GDM1 (cell line): ENCODE measurements around the gene POMT2.

Experiments
- DNase-seq: peaks from one replicate; lab custom pipeline; 2025; lab: John Stamatoyannopoulos, UW

Gene POMT2

DNA sequence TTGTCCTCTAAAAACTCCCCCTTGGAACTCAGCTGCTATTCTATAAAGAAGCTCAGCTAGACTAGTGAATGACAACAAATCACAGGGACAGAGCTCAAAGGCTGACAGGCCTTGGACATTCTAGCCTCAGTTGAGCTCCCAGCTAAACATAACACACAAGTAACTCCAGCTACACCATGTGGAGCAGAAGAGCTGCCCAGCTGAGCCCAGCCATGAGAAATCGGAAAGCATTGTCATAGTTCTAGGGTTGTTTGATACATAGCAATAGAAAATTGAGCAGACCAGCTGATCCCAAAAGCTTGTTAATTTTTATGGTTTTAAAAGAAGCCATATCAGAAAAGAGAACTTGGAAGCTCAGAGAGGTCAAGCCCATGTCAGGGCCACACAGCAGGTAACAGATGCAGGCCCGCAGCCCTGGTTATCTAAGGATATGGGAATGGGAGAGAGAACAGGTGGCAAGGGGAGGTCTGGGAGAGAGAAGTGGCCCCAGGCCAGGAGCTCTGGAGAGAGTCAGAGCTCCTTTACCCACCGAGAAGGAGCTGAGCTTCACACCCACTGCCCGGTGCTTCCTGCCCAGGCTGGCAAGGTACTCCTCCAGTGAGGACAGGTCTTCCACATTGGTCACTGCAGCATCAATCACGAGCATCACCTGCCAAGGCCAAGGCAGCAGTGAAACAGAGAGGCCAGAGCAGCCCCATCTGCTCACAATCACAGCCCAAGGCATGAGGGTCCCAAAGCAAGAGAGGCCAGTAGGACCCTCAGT lies 52.6 kb downstream of the POMT2 start:
- no peak for DNase-seq

DNA sequence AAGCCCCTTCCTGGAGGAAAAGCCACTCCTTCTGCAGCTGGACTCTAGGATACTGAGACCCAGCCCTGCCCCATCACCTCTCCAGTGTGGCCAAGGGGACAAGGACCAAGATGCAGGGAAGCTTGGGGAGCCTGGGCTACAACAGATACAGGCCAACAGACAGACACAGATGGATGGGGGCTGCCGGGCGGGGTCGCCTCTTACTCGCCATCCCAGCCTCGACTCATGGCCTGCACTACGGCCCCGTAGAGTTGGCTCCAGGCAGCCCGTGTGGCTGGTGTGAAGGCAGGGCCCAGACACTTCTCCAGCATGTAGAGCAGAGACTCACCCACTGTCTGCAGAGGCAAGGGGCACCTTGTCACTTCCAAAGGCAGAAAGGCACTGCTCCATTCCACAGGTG lies 54.3 kb downstream of the POMT2 start:
- no peak for DNase-seq

DNA sequence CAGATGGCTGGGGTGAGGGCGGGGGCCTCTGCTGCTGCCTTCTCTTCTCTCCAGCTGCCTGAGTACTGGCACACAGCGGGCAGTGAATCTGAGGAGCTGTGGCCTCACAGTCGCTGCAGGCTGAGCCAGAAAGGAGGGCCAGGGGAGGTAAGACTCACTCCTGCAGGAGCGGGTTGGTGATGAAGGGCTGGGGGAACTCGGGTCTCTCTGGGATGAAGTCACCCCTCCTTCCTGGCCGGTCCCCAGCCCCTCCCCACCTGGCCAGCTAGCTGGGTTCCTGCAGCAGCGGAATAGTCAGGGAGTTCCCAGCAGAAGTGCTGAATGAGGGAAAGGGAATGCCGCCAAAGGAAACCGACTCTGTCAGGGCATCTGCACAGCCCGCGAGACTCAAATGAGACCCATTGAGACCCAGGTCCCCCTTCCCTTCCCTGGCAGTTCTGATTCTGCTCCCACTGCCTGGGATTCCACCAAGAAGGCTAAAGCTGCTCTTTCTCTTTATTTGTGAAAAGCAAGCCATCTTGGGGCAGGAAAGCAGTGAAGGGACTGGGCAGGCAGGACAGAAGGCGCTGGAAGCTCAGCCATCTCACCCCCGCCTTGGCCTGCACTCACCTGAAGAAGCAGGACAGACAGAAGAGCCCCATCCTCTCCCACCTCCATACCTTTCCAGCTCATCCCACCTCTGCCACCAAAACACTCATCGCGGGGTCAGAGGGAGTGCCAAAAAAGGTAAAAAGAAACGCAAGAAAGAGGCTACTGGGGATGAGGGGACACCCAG lies 54.9 kb downstream of the POMT2 start:
- DNase-seq, result no peak

DNA sequence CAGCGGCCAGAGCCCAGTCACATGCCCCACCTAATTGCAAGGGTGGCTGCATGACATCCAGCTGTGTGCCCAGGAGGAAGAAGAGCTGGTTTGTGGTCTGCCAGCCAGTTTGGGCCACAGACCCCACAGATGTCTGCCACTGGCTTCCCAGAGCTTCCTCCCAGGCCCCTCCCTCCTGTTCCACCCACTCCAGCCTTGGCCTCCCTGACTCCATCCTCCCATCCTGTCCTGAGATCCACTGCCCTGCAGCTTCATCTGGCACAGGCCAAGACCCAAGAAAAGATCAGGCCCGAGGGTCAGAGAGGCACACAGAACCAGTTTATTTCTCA lies 55.5 kb downstream of the POMT2 start:
- no peak for DNase-seq

DNA sequence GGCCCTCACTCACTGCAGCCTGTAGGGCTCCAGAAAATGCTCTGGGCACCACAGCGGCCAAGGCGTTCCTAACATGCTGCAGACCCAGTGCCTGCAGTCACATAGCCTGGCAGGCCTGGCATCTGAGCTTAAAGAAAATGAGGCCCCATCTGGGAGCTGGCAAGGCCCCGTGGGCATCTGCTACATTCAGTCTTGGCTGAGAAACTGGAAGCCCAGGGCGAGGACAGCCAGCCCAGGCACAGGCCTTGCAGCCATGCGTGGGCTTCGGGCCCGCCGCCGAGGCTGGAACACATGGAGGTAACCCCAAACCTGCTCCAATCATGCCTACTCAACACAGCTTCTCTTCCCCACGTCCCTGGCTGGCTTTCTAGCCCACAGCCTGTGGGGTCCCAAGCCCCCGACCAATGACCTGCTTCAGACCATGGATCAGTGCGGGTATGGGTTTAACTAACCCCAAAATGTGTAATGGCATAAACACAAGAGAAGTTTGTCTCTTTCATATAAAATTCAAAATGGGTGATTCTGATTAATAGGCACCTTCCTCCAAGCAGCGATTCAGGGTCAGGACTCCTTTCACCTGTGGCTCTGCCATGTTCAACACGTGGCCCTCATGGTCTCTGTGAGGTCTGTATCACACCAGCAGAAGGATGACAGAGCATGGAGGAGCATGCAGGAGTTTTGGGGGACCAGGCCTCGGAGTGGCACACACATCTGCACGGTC lies 56.1 kb downstream of the POMT2 start:
- no peak for DNase-seq

DNA sequence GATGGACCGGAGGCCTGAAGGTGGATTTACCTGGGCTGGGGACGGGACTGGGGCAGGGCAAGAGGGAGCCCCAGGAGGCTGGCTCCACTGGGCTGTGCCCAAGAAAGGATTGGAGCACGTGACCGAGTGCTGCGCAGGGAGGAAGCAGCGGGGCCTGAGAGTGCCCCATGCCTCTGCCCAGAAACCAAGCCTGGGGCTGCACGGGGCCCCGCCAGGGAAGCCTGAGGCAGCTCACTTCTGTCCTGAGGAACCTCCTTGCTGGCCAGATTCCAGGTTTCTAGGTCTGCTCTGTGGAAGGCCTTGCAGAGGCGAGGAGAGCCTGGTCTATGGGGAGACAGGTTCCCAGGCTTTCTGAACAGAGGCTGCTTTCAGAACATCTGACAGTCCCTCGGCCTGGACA lies 60.1 kb downstream of the POMT2 start:
- DNase-seq, result no peak

DNA sequence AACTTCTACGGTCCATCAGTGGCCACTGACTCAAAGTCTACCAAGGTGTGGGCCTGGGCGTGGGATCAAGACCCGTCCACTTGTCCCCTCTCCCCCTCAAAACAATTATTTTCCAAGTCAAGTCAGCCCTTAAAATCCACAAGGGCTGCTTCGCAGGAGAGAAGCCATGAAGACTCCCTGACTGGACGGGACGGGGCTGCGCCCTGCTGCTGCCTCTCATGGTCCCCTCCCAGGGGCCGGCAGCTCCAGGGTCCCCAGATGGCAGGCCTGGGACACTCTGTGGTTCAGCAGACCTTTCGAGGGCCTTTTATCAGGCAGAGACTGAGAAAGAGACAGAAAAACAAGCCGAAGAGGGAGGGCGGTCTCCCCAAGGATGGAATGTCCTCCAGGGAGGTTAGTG lies 60.5 kb downstream of the POMT2 start:
- DNase-seq, result no peak

DNA sequence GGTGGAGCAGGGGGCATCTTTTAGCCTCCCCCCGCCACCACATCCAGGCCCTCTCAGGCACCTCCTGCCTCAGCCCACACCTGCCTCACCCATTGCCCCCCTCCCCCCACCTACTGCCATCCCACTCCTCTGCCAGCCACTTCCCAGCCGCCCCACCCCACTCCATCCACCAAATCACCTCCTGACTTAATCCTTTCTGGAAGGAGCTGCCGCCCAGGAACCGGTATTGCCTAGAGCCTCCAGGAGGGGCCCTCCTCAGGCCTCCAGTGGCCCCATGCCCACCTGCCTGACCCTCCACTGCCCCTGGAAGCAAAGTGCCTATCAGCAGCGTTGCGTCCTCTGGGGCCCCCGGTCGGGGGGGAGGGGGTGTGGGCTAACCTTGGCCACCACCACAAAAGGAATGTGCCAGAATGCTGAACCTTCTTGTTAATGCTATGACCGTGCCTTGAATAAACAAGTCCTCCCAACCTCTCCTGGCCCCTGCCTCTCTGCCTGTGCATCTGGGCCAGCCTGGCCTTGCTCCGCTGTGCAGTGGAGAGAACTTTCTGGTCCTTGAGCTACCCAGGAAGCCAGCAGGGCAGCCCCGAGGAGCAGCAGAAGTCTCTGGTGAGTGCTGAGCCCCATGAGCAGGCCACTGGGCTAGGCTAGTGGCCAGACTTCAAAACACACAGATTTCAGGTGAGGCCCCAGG lies 61.5 kb downstream of the POMT2 start:
- no peak for DNase-seq

DNA sequence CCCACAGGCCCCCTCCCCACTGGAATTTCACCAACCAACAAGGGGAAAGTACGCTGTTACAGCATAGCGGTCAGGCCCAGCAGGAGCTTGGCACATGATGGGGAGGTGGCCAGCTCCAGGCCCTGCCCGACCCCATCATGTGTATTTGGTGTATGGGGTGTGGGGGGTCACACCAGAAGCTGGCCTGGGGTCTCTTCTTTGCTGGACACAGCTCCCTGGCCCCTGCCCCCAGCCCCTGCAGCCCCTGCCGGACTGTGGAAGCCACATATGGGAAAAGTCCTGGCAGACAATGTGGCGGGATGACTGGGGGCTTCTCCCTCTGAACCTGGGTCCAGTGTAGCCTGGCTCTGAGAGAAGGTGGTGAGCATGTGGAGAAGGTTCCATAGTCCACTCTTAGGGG lies 62.1 kb downstream of the POMT2 start:
- DNase-seq, result no peak

DNA sequence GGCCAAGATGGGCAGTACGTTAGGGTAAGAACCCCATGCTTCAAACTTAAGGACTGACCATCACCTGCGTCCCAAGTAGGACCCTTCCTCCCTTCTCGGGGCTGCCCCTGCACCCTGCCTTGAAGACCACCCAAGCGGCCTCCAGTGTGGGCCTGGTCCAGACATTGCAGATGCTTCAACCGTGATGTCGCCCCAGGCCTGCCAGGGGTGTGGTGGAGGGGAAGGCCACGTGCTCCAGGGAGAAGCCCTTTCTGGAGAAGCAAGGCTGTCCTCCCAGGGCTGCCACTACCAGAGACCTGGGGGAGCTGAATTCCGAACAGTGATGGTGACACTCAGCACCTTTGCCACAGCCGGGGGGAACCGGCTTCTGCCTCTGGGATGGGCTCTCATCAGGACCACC lies 63.0 kb downstream of the POMT2 start:
- DNase-seq, result no peak

DNA sequence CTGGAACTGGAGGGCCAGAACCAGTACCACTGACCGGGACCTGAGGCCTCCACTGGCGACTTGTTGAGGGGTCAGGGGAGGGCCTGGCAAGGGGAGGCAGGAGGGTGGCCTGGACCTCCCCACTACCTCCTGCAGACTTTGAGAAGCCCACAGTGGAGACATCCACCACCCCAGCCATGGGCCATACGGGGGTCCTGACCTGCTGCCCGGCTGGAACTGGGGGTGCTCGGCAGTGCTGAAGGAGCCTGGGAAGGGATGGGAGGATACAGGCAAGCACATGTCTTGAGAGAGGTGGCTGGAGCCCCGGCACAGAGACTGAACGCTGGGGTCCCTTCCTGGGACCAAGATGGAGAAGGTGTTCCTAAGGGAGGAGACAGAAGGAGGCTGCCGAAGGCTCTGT lies 64.0 kb downstream of the POMT2 start:
- no peak for DNase-seq

DNA sequence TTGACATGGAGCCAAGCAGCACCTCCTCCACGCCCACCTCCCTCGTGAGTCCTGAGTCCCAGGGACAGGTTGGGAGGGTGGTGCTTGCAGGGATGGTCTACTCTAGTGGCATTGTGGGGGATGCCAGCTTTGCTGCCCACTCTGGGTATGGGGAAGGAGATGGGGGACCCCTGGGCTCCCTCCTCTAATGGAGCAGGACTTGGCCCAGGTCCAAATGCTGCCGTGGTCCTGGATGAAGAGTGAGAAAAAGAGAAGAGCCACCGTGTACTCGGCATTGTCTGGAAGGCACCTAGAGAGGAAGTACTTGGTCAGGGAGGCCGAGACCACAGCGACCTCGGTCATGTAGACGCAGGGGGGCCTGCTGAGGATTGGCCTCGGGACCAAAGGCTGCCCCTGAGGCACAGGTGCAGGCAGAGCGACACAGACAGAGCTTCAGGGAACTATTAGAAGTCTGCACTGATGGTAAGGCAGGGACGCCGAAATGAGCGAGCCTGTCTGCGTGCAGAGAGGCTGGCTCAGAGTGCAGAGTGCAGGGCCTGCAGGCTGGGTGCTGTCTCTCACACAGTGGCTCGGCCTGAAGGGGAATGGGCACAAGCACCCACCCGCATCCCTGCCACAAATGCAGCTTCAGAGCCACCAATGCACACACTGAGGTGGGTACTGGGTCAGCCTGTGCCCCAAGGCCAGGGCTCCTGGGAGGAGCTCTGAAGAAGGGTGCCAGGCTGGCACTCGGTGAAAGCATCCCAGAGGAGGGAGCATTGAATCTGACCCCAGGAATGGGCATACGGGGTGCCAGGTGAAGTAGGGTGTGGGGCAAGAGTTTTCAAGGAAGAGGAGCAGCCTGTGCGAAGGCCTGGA lies 67.1 kb downstream of the POMT2 start:
- no peak for DNase-seq

DNA sequence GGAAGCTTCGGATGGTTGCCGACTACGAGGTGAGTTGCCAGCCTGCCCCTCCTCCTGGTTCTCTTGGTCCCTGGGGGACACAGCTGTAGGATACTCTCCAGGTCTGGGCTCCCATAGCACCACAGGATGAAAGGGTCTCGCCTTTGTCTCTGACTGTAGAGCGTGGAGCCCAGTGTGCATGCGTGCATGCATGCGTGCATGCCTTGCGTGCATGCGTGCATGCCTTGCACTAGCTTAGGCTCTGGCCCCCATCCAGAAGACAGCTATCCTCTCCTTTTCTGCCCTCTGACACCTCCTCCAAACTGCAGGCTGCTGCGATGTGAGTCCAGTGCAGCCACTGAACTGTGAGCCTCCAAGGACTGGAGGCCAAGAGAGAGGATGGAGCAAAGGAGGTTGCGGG lies 68.8 kb downstream of the POMT2 start:
- DNase-seq, result no peak

DNA sequence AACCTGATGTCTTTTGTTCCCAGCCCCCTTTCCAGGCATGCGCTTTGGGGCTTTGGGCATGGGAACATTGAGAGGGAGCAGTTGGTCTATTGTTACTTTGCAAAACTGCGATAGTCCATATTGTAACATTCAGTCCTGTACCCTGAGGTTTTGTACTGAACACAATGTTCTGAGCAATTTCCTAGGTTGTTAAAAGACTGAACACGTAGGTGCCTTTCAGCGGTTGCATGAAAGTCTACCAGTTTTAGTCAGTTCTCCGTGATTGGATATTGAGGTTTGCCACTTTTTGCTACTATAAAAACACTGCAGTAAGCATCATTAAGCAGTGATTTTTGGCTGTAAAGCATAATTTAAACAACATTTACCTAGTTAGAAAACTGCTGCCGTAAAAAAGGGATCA lies 69.8 kb downstream of the POMT2 start:
- DNase-seq, result no peak

DNA sequence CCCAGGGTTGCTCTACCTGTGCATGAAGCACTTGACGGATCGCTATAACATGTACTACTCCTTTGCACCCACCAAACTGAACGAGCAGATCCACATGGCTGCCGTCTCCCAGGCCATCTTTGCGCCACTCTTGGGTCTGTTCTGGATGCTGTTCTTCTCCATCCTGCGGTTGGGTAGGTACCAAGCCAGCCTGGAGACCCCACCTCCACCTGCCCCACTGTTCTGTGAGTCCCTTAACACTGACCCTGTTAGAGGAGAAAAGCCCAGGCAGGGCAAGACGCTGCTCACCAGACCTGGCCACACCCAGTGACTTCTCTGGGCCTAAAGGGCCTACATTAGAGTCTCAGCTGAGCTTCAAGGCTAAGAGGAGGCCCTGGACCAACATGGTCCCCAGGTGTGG lies 71.4 kb downstream of the POMT2 start:
- DNase-seq, result no peak

DNA sequence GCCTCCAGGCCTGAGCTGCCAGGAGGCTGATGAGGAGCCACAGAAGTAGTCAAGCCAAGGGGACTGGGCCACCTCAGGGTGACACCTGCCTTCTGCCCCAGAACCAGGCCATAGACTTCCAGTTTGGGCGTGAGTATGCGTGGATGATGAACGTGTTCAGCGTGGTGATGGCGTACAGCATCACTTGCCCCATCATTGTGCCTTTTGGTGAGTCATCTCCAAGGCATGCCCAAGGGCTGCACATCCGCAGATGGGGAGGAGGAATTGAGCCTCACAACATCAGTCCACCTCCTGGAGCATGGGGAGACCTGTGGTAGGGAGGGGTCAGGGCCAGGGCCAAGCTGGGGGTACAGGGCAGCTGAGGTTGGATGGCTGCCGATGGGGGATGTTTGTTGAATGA lies 72.0 kb downstream of the POMT2 start:
- no peak for DNase-seq

DNA sequence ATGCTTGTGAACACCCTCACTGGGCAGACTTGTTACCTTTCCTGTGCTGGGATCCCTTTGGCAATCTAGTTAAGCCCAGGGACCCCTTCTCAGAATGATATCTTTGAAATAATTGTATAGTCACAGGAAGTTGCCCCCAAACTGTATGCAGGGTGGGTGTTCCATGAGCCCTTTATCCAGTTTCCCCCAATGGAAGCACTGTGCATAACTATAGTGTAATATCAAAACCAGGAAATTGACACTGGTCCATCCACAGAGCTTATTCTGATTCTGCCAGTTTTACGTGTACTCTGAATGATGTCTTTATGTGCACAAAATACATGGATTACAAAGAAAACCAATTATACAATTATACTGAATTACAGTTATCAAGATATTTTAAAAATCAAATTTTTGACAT lies 73.9 kb downstream of the POMT2 start:
- no peak for DNase-seq

DNA sequence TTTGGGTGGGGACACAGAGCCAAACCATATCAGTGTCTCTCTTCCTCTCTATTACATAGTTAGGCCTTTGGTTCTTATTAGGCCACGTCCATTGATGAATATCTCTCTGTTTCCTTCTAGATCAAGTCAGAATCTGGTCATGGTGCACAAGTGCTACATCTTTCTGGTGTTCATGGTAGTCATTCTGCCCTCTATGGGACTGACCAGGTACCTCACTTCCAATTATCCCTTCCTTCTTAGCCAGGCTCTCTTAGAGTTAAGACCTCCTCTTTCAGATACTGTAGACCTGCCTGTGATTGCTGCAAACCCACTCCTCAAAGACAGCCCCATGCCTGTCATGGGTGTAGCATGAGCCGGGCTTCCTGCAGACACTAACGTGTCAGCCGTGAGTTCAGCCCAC lies 74.9 kb downstream of the POMT2 start:
- no peak for DNase-seq

DNA sequence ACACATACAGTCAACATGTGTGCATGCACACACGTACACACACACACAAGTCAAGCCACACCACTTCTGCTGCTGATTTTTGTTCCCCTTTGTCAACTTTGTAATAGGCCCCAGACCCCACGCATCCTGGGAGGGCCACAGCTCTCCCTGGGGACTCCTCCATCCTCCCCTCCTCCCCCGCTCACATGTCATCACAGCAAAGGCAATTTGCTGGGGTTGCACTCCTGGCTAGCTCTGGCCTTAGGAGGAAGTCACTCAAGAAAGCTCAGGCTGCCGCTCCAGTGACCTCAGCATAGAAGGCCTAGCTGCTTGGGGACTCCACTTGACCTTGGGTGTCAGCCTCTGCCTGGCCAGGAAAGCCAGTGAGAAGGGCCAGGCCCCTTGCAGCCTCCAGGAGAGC lies 76.8 kb downstream of the POMT2 start:
- no peak for DNase-seq

DNA sequence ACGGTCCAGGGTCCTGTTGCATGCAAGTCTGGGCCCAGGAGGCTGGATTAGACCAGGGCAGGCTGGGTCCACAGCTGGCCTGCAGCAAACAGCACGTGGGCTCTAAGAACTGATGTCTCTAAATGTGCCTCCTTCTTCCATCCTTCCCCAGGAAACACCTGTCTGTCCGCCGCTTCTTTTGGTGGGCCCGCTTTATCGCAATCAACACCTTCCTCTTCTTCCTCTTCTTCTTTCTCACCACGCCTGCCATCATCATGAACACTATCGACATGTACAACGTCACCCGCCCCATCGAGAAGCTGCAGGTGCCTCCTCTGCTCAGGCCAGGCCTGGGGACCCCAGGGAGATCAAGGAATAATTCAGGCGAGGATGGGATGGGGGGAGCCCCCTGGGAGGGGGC lies 77.9 kb downstream of the POMT2 start:
- DNase-seq, result no peak

DNA sequence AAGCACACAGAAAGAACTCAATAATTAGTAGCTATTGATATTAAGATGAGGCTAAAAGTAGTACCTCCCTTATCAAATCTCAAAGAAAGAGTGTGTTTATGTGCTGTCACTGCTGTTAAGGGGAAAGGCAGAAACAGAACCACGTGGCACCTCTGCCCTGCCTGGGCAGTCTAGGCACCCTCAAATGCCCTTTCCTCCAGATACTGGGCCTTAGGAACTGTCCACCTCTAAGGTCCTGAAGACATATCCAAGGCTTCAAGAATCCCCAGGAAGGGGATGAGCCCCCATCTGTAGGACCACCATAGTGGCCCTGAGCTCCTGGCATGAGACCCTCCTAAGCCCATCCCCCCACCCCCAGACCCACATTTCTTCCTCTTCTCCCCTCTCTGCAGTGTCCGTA lies 78.7 kb downstream of the POMT2 start:
- DNase-seq, result no peak
